Astrocyte of the spinal cord (primary cell): ENCODE data around the gene SDR42E1.

Experiments used
- DNase-seq: peaks from one replicate; pipeline ENCODE4 v3.0.0; 2011; ENCODE audit warnings: low read depth, low spot score
- H3K4me3 ChIP-seq: 2 replicates; pipeline ENCODE4 v1.5.1; 2011; ENCODE audit warnings: low read depth, mild to moderate bottlenecking, low read length, moderate library complexity
- in situ Hi-C: cut with HindIII; loops from 2 replicates; pipeline ENCODE4 v1.10.0; 2017; ENCODE audit warnings: low sequenced_read_pairs
- TF ChIP-seq, protein P1 (sequence below): IDR thresholded peaks from 2 replicates; pipeline ENCODE4 v1.5.1; 2012; ENCODE audit warnings: low read depth, mild to moderate bottlenecking, low read length, inconsistent platforms

SDR42E1 gene

DNA sequence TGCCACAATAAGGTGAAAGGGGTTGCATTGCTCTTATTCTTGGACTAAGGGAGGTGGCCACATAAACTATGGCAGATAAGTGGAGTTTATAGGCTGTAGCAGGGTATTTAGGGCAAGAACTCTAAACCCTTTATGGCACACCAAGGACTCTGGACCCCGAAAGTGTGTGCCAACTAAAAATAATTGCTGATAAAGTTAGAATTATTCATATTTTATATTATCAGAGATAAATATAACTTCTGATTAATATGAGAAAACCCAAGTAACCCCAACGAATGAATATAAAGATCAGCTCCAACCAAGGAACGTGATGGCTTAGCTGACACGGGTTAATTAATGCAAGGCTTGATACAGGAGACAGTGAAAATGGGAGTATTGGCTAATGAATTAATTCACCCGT is 8.8 kb upstream of the SDR42E1 start:
- TF ChIP-seq, protein P1, sequence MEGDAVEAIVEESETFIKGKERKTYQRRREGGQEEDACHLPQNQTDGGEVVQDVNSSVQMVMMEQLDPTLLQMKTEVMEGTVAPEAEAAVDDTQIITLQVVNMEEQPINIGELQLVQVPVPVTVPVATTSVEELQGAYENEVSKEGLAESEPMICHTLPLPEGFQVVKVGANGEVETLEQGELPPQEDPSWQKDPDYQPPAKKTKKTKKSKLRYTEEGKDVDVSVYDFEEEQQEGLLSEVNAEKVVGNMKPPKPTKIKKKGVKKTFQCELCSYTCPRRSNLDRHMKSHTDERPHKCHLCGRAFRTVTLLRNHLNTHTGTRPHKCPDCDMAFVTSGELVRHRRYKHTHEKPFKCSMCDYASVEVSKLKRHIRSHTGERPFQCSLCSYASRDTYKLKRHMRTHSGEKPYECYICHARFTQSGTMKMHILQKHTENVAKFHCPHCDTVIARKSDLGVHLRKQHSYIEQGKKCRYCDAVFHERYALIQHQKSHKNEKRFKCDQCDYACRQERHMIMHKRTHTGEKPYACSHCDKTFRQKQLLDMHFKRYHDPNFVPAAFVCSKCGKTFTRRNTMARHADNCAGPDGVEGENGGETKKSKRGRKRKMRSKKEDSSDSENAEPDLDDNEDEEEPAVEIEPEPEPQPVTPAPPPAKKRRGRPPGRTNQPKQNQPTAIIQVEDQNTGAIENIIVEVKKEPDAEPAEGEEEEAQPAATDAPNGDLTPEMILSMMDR = no peak
- in situ Hi-C loops = no loop called here
- DNase-seq = no peak
- H3K4me3 ChIP-seq = no peak overlapping the region

DNA sequence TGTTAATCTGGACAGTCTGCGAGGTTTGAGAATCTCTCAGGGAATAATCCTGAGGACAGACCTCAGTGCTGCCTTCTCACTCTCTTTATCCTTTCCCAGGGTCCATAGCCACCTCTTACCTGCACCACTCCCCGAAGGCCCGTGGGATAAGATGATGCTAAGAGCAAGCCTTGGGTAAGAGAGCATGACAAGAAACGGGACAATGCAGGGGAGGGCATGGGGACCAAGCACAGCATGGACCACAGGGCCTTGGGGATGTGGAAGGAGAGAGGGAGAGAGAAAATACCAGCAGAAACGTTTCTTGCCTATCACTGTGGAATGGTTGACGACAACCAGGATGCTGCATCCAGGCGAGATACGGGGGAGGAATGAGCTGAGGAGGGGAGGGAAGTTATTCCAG is 8.3 kb upstream of the SDR42E1 start:
- TF ChIP-seq, protein P1 = no peak
- H3K4me3 ChIP-seq = no peak overlapping the region
- in situ Hi-C loops = no loop called here
- no peak for DNase-seq

- in situ Hi-C loops = no loop called here
- DNase-seq = no peak
- TF ChIP-seq, protein P1 = no peak
- H3K4me3 ChIP-seq = no peak overlapping the region
These were observed 6.8 kb upstream of the SDR42E1 start for GRCh38 chr16:82017911-82018568.

GRCh38 chr16:82016964-82017363 is 5.7 kb upstream of the SDR42E1 start:
- H3K4me3 ChIP-seq = no peak overlapping the region
- TF ChIP-seq, protein P1 = no peak
- peak; percentile 22 for DNase-seq
- in situ Hi-C loops = no loop called here

GRCh38 chr16:82016263-82016662 is 5.0 kb upstream of the SDR42E1 start:
- H3K4me3 ChIP-seq = no peak overlapping the region
- in situ Hi-C loops = no loop called here
- TF ChIP-seq, protein P1 = peak; percentile 54
- peak; percentile 84 for DNase-seq

DNA sequence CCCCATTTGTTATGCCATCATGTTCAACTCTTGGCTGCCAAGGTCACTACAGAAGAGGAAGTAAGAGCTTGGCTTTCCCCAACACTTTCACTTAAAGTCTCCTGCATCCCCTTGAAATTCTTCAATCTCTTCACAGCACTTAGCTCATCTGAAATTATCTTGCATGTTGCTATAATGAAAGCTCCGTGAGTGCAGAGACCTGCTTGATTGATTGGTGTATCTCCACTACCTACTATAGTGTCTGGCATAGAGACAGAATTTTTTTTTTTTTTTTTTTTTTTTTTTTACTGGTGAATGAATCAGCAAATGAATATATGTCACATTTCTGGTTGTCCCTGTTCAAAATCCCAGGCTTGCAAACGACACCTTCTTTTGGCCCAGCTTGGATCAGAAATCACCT is 1.9 kb upstream of the SDR42E1 start:
- TF ChIP-seq, protein P1 = no peak
- H3K4me3 ChIP-seq = no peak overlapping the region
- in situ Hi-C loops = no loop called here
- no peak for DNase-seq
